Measurements from ENCODE around the gene IL25.

GRCh38 chr14:23406725-23407355 lies 34.2 kb downstream of the IL25 start:
- TF ChIP-seq CEBPB (IDR thresholded peaks at IDR 0.05) (no peak), EP300 (IDR thresholded peaks at IDR 0.05; ENCODE audit: borderline replicate concordance) (no peak), TEAD4 (IDR thresholded peaks at IDR 0.05) (no peak), FOXM1 (IDR thresholded peaks at IDR 0.05; ENCODE audit: borderline replicate concordance, low read depth) (no peak), MAX (IDR thresholded peaks at IDR 0.05) (no peak), RAD21 (IDR thresholded peaks at IDR 0.05; ENCODE audit: low read depth) (no peak), REST (IDR thresholded peaks at IDR 0.05; ENCODE audit: low read depth) (no peak), CREB1 (IDR thresholded peaks at IDR 0.05; ENCODE audit: low read depth) (no peak), TAF1 (IDR thresholded peaks at IDR 0.05; ENCODE audit: low read depth) (no peak), TCF12 (IDR thresholded peaks at IDR 0.05; ENCODE audit: low read depth) (no peak), USF1 (IDR thresholded peaks at IDR 0.05) (no peak), ZBTB7A (IDR thresholded peaks at IDR 0.05; ENCODE audit: low read depth) (no peak)
